DOHH2 (cell line): ENCODE results near the gene GNL3.

Experiments used
- H3F3A ChIP-seq: fragments of 200-600 bp; sonication (generic), shearing (Covaris generic); 2 replicates; pipeline ENCODE4 v1.6.0; 2016; ENCODE audit warnings: antibody characterized with exemption, mild to moderate bottlenecking; ENCODE audit not compliant: control insufficient read depth, insufficient read depth
- H3K27ac ChIP-seq: fragments of 200-600 bp; sonication (generic); 2 replicates; pipeline ENCODE4 v1.5.1; 2014; ENCODE audit warnings: low read depth, mild to moderate bottlenecking, low read length, moderate library complexity
- H3K27me3 ChIP-seq: fragments of 200-600 bp; sonication (generic); 2 replicates; pipeline ENCODE4 v1.6.1; 2014; ENCODE audit warnings: mild to moderate bottlenecking, low read length, mixed read lengths; ENCODE audit not compliant: control insufficient read depth
- H3K36me3 ChIP-seq: fragments of 200-600 bp; sonication (generic); 2 replicates; pipeline ENCODE4 v1.6.1; 2014; ENCODE audit warnings: mild to moderate bottlenecking, low read length, moderate library complexity, mixed read lengths; ENCODE audit not compliant: control insufficient read depth
- H3K4me1 ChIP-seq: fragments of 200-600 bp; sonication (generic); 2 replicates; pipeline ENCODE4 v1.6.1; 2014; ENCODE audit warnings: mild to moderate bottlenecking, low read length, mixed read lengths; ENCODE audit not compliant: control insufficient read depth
- H3K4me2 ChIP-seq: fragments of 200-600 bp; sonication (generic); 2 replicates; pipeline ENCODE4 v1.6.0; 2014; ENCODE audit warnings: mild to moderate bottlenecking, low read length, moderate library complexity
- H3K4me3 ChIP-seq: fragments of 200-600 bp; sonication (generic); 2 replicates; pipeline ENCODE4 v1.5.1; 2014; ENCODE audit warnings: mild to moderate bottlenecking, low read length, mixed read lengths
- H3K79me2 ChIP-seq: fragments of 200-600 bp; sonication (generic); 2 replicates; pipeline ENCODE4 v1.6.1; 2014; ENCODE audit warnings: mild to moderate bottlenecking, low read length, mixed read lengths; ENCODE audit not compliant: control insufficient read depth
- H3K9me2 ChIP-seq: fragments of 200-600 bp; sonication (generic); replicated peaks from 2 replicates; pipeline ENCODE4 v1.6.1; 2014; ENCODE audit warnings: mild to moderate bottlenecking, low read length, mixed read lengths; ENCODE audit not compliant: control insufficient read depth
- H3K9me3 ChIP-seq: fragments of 200-600 bp; sonication (generic); 2 replicates; pipeline ENCODE4 v1.6.1; 2014; ENCODE audit warnings: antibody characterized with exemption, low read length, mixed read lengths; ENCODE audit not compliant: control insufficient read depth, insufficient read depth
- H4K20me1 ChIP-seq: fragments of 200-600 bp; sonication (generic); 2 replicates; pipeline ENCODE4 v1.6.0; 2014; ENCODE audit warnings: low read depth, mild to moderate bottlenecking, antibody characterized with exemption, low read length, moderate library complexity; ENCODE audit not compliant: control insufficient read depth, insufficient read depth
- EZH2phosphoT487 ChIP-seq: fragments of 200-600 bp; sonication (generic); IDR thresholded peaks from 2 replicates; pipeline ENCODE4 v1.6.1; 2017; ENCODE audit warnings: borderline replicate concordance, mild to moderate bottlenecking, antibody characterized with exemption, low read length, moderate library complexity, mixed read lengths
- TF ChIP-seq, protein P1 (sequence below): fragments of 200-600 bp; sonication (generic); IDR thresholded peaks from one replicate; pipeline ENCODE4 v1.5.1; 2014; ENCODE audit warnings: antibody characterized with exemption, mild to moderate bottlenecking, low read depth, low read length; ENCODE audit not compliant: poor library complexity, severe bottlenecking

GNL3 gene

DNA sequence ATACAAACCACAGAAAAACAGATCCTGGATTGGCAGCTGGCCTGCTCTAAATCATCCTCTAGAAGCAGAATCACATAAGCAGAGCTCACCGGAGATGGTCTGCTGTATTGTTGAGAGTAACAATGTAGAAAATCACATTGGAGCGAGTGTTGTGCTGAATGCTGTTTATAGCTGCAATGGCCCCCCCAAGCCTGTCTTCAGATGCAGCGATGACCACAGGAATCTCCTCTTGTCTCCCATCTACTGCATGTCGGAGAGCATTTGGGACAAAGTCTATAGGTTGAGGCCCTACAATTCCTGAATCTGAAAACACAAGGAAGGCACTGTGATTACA, 11.8 kb downstream of the GNL3 start:
- TF ChIP-seq, protein P1, sequence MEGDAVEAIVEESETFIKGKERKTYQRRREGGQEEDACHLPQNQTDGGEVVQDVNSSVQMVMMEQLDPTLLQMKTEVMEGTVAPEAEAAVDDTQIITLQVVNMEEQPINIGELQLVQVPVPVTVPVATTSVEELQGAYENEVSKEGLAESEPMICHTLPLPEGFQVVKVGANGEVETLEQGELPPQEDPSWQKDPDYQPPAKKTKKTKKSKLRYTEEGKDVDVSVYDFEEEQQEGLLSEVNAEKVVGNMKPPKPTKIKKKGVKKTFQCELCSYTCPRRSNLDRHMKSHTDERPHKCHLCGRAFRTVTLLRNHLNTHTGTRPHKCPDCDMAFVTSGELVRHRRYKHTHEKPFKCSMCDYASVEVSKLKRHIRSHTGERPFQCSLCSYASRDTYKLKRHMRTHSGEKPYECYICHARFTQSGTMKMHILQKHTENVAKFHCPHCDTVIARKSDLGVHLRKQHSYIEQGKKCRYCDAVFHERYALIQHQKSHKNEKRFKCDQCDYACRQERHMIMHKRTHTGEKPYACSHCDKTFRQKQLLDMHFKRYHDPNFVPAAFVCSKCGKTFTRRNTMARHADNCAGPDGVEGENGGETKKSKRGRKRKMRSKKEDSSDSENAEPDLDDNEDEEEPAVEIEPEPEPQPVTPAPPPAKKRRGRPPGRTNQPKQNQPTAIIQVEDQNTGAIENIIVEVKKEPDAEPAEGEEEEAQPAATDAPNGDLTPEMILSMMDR: no peak
- TF ChIP-seq EZH2phosphoT487: no peak
- Histone ChIP-seq H3K4me3 (no peak overlapping the region), H3K79me2 (peaks cover 13% of the 10 kb centered on the region), H3F3A (peaks cover 71% of the 10 kb centered on the region), H3K9me3 (no peaks in the 10 kb centered on the region), H3K27ac (peak overlapping the region; percentile 47), H3K27me3 (no peaks in the 10 kb centered on the region), H3K9me2 (no peaks in the 10 kb centered on the region), H3K4me2 (no peak overlapping the region), H3K4me1 (peaks cover 22% of the 10 kb centered on the region), H4K20me1 (peaks cover 6% of the 10 kb centered on the region; the same call in 1 of the 2 replicates), H3K36me3 (peaks cover 62% of the 10 kb centered on the region)

DNA sequence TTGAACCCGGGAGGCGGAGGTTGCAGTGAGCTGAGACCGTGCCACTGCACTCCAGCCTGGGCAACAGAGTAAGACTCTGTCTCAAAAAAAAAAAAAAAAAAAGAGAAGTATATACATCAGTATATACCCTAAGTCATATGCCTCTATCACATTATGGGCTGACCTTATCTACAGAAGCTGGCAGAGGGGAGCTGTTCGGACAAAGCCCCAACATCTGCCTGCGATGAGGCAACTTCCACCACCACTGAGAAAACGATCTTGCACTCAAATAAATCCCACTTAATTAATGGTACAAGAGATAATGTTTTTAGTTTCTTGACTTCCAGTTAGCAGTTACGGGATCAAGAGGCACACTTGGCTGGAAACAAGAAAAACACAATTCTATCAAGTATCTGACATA, 17.5 kb downstream of the GNL3 start:
- peaks cover 28% of the 10 kb centered on the region for H3F3A ChIP-seq
- no peak overlapping the region for H3K27ac ChIP-seq

DNA sequence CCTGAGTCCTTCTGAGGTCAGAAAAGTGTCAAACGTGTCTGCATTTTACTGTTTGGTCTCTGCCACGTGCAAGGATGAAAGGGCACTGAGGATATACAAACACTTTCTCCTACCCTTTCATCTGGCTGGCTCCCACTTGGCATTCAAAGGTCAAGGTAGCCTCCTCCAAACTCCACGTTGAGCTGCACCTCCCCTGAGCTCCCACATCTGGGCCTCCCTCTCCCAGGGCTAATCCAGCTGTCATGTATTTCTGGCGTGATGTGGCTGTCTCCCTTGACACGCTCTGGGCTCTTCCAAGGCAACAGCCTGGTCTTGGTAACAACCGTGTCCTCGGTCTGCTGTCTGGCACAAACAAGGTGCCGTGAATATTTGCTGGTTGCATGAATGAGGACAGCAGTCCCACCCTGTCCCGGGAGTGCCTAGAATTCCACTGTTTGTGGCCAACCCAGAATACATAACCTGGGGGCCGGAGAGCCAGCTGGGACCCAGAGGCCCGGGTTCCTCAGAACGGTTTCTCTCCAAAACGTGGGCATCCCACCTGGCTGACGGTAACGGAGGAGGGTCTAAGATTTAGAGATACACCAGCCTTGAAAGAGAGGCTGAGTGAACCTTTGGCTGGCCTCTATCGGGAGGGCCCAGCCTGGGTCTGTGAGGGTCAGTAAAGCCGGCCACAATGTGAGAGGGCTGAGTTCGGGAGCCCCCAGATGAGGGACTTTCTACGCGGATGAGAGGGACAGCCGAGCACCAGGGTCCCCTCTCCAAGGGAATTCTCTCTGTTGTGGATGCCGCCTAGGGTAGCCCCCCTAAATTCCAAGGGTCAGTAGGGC, 19.0 kb downstream of the GNL3 start:
- Histone ChIP-seq H4K20me1 (no peaks in the 10 kb centered on the region), H3K79me2 (peaks cover 66% of the 10 kb centered on the region), H3K4me3 (peak overlapping the region; percentile 97), H3K27me3 (no peaks in the 10 kb centered on the region), H3K4me2 (peak overlapping the region; percentile 98), H3K9me2 (no peaks in the 10 kb centered on the region), H3F3A (peaks cover 19% of the 10 kb centered on the region), H3K4me1 (peaks cover 32% of the 10 kb centered on the region), H3K36me3 (peaks cover 31% of the 10 kb centered on the region), H3K9me3 (no peaks in the 10 kb centered on the region), H3K27ac (peak overlapping the region; percentile 64)
- TF ChIP-seq, protein P1: no peak
- TF ChIP-seq EZH2phosphoT487: no peak

More for the DNA sequence above, 17.5 kb downstream of the GNL3 start:
- Histone ChIP-seq H3K36me3 (peaks cover 23% of the 10 kb centered on the region), H3K4me2 (peak overlapping the region; percentile 98; the same call in 1 of the 2 replicates), H4K20me1 (no peaks in the 10 kb centered on the region), H3K9me3 (no peaks in the 10 kb centered on the region), H3K9me2 (no peaks in the 10 kb centered on the region), H3K27me3 (no peaks in the 10 kb centered on the region), H3K4me3 (no peak overlapping the region), H3K79me2 (peaks cover 62% of the 10 kb centered on the region), H3K4me1 (peaks cover 24% of the 10 kb centered on the region)
- TF ChIP-seq EZH2phosphoT487: no peak
- TF ChIP-seq, protein P1: no peak
